Stomach (tissue), 9 donors: ENCODE results near the gene CLPX. TPM values are rescaled to one million over a fixed set of nuclear protein-coding genes. Genes with fewer than 3 reads are reported as not detected.
A peak's percentile ranks its signal among the peaks of the same experiment; 100 is the strongest.

ENCODE experiments used
- DNase-seq, 2 donors: peaks; one replicate each; pipeline versions ENCODE4 v3.0.0 to v3.0.0-alpha.2; 2013 to 2019
- H3K27ac ChIP-seq, 5 donors: fragments of 200-600 bp in 4 of 5; sonication (generic) in 4 of 5; one replicate each; pipeline ENCODE4 v1.5.1; 2013 to 2019; ENCODE audit warnings: mild to moderate bottlenecking in 1 of 5, moderate library complexity in 1 of 5
- H3K27me3 ChIP-seq, 3 donors: fragments of 200-600 bp; sonication (generic); one replicate each; pipeline ENCODE4 v1.5.1; 2017 to 2019; ENCODE audit warnings: mixed run types in 1 of 3
- H3K36me3 ChIP-seq, 4 donors: fragments of 200-600 bp; sonication (generic); 1 replicate in 3 of 4; 2 replicates in 1 of 4; pipeline ENCODE4 v1.5.1; 2016 to 2019
- H3K4me1 ChIP-seq, 4 donors: fragments of 200-600 bp; sonication (generic); one replicate each; pipeline ENCODE4 v1.5.1; 2016 to 2019
- H3K4me3 ChIP-seq, 4 donors: fragments of 200-600 bp; sonication (generic) in 3 of 4; one replicate each; pipeline ENCODE4 v1.5.1; 2016 to 2019; ENCODE audit warnings: mild to moderate bottlenecking in 1 of 4
- H3K9me3 ChIP-seq, 4 donors: fragments of 200-600 bp; sonication (generic); one replicate each; pipeline ENCODE4 v1.5.1; 2016 to 2019
- EP300 ChIP-seq: sonication (generic); formaldehyde crosslinking; IDR thresholded peaks from one replicate; pipeline ENCODE4 v1.6.1; 2017; ENCODE audit warnings: antibody characterized with exemption
- POLR2A ChIP-seq, 4 donors: fragments of 450-650 bp; IDR thresholded peaks; one replicate each; pipeline ENCODE4 v1.6.1; 2016; ENCODE audit warnings: antibody characterized with exemption in 4 of 4, control low read depth in 2 of 4, mild to moderate bottlenecking in 1 of 4, moderate library complexity in 1 of 4
- POLR2AphosphoS5 ChIP-seq, 3 donors: sonication (generic); formaldehyde crosslinking; IDR thresholded peaks; one replicate each; pipeline ENCODE4 v1.6.1; 2016; ENCODE audit warnings: antibody characterized with exemption in 3 of 3
- WGBS, 5 donors: extraction: QIAGEN DNeasy Blood & Tissue Kit in 3 of 5; methylation state at CpG; one replicate each; pipeline versions ENCODE4 v1.1.5 to v1.1.7; 2013 to 2018; 5-methylcytosine and 5-hydroxymethylcytosine counted together
- intact Hi-C: fragments of 100-400 bp; cut with DNase I; formaldehyde crosslinking; loops from one replicate; pipeline ENCODE4 v1.15.1; 2023; ENCODE audit warnings: low total_unique reads
- polyA plus RNA-seq, 3 donors: library from polyadenylated mRNA; stranded (reverse); fragments of 200-250 nt; gene quantifications; one replicate each; pipeline ENCODE4 v1.2.3, GENCODE V29; 2013
- total RNA-seq, 5 donors: library from RNA; depleted of rRNA; stranded (reverse); fragments of >200 nt; gene quantifications; one replicate each; pipeline versions ENCODE4 v1.1.0 to v1.2.3, GENCODE V29; 2014 to 2016
- TF ChIP-seq, protein P1 (sequence below), 7 experiments: fragments of 450-650 bp in 4 of 7; fragments of 200-600 bp in 3 of 7; sonication (generic) in 3 of 7; IDR thresholded peaks; one replicate each; pipeline ENCODE4 v1.5.1; 2016 to 2019; ENCODE audit warnings: antibody characterized with exemption in 7 of 7, control low read depth in 2 of 7, mild to moderate bottlenecking in 1 of 7
- donor health status: healthy with polysubstance abuse.
- donor health status: Bipolar disorder and iron deficiency.
- donor health status: healthy.

CLPX gene
- total and polyA plus RNA-seq, 8 donors = 11.1 to 121 (median 39.2) TPM

DNA sequence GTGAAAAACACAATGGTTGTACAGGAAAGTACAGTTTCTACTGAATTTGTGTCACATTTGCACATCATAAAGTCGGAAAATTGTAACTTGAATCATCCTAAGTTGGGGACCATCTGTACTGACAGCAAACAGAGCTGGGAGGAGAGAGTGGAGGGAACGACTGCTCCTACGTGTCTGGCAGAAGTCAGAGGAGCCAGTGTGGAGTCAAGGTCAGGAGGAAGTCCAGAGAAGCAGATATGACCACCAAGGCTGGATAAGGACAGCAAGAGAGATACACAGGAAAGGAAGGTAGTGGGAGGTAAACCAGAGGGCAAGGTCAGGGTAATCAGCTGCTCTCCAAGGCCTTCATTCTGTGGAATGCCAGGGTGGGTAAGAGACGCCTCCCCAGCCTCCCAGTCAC lies 28.9 kb upstream of the CLPX start:
- intact Hi-C loops = no loop called here
- H3K4me3 ChIP-seq = no peak overlapping the region
- 68 to 88% (median 79%) methylated on average over 4 of the region's 4 CpGs for WGBS, 5 donors

DNA sequence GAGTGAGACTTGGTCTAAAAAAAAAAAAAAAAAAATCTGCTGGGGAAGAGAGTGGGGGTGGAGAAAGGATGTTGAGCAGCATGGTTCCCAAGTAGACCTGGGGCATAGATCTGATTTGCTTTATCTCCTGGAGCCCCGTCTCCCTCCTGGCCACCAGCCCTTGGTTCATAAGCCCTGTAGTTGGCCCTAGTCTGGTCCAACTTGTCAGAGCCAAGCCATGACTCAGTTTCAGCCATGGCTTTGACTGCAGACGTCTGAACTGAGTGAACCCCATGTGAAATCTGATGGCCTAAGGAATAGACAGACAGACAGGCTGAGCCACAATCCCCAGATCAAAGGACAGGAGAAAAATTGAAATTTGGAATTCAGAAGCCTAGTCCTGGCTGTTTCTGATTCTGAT lies 28.1 kb upstream of the CLPX start:
- 56 to 73% (median 66%) methylated on average over 2 of the region's 2 CpGs for WGBS, 5 donors
- intact Hi-C loops = no loop called here
- Histone ChIP-seq H3K9me3 (no peaks in the 10 kb centered on the region), H3K27ac (no peak overlapping the region), H3K36me3 (no peaks in the 10 kb centered on the region), H3K4me3 (no peak overlapping the region), H3K4me1 (peaks cover 0 to 15% (median 12%) of the 10 kb centered on the region in 4 donors), H3K27me3 (no peaks in the 10 kb centered on the region)
- DNase-seq = no peak
- TF ChIP-seq EP300 = no peak
- no peak for TF ChIP-seq POLR2A (IDR thresholded peaks at IDR 0.05)
- TF ChIP-seq, protein P1, sequence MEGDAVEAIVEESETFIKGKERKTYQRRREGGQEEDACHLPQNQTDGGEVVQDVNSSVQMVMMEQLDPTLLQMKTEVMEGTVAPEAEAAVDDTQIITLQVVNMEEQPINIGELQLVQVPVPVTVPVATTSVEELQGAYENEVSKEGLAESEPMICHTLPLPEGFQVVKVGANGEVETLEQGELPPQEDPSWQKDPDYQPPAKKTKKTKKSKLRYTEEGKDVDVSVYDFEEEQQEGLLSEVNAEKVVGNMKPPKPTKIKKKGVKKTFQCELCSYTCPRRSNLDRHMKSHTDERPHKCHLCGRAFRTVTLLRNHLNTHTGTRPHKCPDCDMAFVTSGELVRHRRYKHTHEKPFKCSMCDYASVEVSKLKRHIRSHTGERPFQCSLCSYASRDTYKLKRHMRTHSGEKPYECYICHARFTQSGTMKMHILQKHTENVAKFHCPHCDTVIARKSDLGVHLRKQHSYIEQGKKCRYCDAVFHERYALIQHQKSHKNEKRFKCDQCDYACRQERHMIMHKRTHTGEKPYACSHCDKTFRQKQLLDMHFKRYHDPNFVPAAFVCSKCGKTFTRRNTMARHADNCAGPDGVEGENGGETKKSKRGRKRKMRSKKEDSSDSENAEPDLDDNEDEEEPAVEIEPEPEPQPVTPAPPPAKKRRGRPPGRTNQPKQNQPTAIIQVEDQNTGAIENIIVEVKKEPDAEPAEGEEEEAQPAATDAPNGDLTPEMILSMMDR (IDR thresholded peaks at IDR 0.05) = no peak
- TF ChIP-seq POLR2AphosphoS5 (IDR thresholded peaks at IDR 0.05) = no peak

More for the DNA sequence above, 28.9 kb upstream of the CLPX start:
- Histone ChIP-seq H3K9me3 (no peaks in the 10 kb centered on the region), H3K27me3 (no peaks in the 10 kb centered on the region), H3K36me3 (no peaks in the 10 kb centered on the region), H3K27ac (no peak overlapping the region), H3K4me1 (peaks cover 0 to 15% (median 12%) of the 10 kb centered on the region in 4 donors)
- no peak for TF ChIP-seq POLR2AphosphoS5 (IDR thresholded peaks at IDR 0.05)
- TF ChIP-seq, protein P1 (IDR thresholded peaks at IDR 0.05) = no peak
- TF ChIP-seq POLR2A (IDR thresholded peaks at IDR 0.05) = no peak
- TF ChIP-seq EP300 = no peak
- DNase-seq = no peak

DNA sequence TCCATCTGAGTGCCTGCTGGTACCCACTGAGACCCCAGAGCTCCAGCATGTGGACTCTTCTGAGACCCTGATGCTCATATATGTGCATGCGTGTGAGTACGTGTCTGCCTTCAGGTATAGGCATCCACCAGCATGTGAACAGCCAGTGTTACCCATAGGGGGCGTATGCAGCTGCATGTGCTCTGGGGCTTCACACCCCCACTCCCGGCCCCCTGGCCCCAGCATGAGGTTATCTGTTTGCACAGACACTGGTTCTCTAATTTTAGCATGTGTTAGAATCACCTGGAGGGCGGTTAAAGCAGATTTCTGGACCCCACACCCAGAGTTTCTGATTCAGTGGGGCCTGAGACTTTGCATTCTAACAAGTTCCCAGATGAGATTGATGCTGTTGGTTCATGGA lies 27.0 kb upstream of the CLPX start:
- Histone ChIP-seq H3K4me1 (peaks cover 0 to 15% (median 12%) of the 10 kb centered on the region in 4 donors), H3K27me3 (no peaks in the 10 kb centered on the region), H3K9me3 (no peaks in the 10 kb centered on the region), H3K36me3 (no peaks in the 10 kb centered on the region), H3K27ac (no peak overlapping the region), H3K4me3 (no peak overlapping the region)
- intact Hi-C loops = no loop called here
- peak in 1 of 2 donors; percentile 48 for DNase-seq
- 61 to 81% (median 67%) methylated on average over 4 to 5 of the region's 5 CpGs for WGBS, 5 donors
- TF ChIP-seq, protein P1 (IDR thresholded peaks at IDR 0.05) = peak in 1 of 7 experiments; percentile 19
- TF ChIP-seq POLR2AphosphoS5 (IDR thresholded peaks at IDR 0.05) = no peak

DNA sequence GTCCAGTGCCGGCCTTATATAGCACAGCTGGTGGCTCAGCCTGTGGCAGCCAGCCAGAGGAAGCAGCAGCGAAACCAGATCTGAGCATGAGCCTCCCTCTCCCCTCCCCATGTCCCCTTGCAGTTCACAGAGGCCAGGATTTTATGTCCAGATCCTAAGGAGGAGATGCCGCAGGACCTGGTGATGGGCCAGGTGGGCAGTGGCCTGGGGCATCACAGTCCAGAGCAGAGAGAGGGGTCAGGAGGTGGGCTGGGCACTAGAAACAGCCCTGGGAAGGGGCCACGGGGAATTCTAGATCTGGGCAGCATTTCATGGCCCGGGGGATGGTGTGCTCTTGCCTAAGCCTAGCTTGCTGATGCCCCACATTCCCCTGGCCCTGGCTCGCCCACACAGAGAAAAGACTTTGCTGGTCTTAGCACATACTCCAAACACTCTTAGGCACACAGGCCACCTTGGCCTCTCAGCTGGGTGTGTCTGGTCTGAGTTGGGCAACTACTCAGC lies 26.4 kb upstream of the CLPX start:
- Histone ChIP-seq H3K4me1 (peaks cover 0 to 15% (median 12%) of the 10 kb centered on the region in 4 donors), H3K36me3 (no peaks in the 10 kb centered on the region), H3K27me3 (no peaks in the 10 kb centered on the region), H3K4me3 (no peak overlapping the region), H3K27ac (no peak overlapping the region), H3K9me3 (no peaks in the 10 kb centered on the region)
- intact Hi-C loops = no loop called here
- TF ChIP-seq EP300 (no peak), POLR2A (IDR thresholded peaks at IDR 0.05) (no peak), POLR2AphosphoS5 (IDR thresholded peaks at IDR 0.05) (no peak)
- TF ChIP-seq, protein P1 (IDR thresholded peaks at IDR 0.05) = no peak
- 42 to 60% (median 54%) methylated on average over 6 of the region's 6 CpGs for WGBS, 5 donors
- DNase-seq = peak in 1 of 2 donors; percentile 88
